HG02852 (cell line): ENCODE measurements around the gene GRK2.

Experiments used
- ATAC-seq: cut with Tn5 transposase; IDR thresholded peaks from one replicate; pipeline ENCODE4 v1.9.1; 2021; ENCODE audit warnings: mild to moderate bottlenecking, moderate library complexity; ENCODE audit not compliant: unreplicated experiment

Gene GRK2

DNA sequence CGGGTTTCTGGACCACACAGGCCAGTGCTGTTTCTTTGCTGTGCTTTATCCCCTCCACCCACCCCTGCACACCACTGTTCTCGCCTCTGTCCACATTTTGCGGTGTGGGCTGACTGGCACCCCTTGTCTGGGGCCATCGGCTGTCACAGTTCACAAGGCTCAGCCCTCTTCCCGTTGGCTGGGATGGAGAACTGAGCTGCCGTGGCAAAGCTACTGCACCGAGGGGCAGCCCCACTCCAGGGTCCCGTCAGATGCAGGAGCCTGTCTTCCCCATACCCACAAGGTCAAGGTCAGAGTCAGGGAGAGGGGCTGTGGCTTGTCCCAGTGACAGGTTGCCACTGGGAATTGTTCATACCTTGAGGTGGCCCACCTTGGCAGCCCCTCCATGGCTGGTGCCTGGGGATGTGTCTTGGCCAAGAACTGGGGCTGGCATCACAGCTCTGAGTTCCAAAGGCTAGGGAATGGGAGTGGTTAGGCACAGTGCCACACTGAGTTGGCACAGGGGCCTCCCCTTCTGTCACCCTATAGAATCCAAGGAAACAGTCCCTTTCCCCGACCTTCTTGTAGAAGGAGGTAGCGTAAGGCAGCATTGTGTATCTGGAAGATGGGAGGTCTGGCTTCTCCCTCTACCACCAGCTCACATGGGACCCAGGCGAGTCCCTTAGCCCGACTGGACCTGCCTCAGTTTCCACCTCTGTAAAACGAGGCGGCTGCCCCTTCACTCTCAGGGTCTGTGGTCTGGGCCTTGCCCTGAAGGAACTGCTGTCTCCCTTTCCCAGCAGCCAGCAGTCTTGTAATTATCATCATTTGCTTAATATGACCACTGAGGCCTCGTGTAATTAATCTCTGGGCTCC, 3.4 kb downstream of the GRK2 start:
- no peak for ATAC-seq

DNA sequence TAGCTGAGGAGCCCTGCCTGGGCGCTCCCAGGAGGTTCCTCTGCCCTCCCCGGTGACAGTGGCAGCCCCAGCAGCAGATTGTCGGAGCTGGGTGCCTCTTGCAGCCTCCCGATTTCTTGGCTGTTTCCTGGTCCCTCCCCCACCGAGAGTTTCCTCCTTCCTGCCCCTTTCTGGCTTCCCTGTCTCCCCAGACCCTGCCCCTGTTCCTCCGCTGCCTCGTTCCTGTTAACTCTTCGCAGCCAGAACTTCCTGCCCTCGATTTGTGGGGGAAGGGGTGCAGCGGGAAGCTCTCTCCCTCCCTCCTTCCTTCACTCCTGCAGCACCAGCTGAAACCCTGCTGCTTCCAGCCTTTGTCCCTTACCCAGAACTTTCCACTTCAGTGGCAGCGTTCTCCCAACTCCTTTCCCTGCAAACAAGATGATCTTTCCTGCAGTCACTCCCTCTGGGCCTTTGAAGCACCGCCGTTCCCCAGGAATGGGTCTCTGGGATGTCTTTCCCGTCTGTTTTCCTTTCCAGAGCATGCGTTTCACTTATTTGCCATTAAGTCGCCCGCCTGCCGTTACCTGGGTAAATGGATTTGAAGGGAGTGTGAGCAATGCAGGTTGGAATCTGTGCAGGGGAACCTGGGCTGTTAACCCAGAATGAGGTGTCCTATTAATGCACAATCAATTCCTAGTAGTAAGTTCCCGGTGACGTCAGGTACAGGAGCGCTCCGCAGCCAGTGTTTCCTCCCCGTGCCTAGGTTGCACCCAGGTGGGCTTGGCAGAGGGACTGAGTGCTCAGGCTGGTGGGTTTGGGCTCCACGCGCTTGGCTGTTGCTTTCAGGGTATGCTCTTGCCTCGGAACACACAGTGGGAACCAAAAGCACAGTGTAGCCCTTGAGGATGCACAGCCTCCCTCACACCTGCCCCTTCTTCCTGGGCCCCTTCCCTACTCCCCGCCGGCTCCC, 4.3 kb downstream of the GRK2 start:
- no peak for ATAC-seq

DNA sequence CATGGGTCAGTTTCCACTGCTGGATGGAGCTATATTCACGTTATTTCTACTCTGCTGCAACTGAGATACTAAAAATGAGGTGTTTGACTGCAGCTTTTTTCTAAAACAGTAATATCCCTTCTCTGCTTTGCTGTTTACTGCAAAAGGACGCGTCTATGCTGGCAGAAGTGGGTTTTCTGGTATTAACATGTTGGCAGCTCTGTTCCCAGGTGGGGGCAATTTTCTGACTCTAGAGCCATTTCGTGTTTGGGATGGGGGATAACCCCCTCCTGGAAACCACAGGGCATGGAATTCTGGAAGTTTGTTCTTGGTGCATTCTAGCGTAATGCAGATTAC, 4.9 kb downstream of the GRK2 start:
- no peak for ATAC-seq

DNA sequence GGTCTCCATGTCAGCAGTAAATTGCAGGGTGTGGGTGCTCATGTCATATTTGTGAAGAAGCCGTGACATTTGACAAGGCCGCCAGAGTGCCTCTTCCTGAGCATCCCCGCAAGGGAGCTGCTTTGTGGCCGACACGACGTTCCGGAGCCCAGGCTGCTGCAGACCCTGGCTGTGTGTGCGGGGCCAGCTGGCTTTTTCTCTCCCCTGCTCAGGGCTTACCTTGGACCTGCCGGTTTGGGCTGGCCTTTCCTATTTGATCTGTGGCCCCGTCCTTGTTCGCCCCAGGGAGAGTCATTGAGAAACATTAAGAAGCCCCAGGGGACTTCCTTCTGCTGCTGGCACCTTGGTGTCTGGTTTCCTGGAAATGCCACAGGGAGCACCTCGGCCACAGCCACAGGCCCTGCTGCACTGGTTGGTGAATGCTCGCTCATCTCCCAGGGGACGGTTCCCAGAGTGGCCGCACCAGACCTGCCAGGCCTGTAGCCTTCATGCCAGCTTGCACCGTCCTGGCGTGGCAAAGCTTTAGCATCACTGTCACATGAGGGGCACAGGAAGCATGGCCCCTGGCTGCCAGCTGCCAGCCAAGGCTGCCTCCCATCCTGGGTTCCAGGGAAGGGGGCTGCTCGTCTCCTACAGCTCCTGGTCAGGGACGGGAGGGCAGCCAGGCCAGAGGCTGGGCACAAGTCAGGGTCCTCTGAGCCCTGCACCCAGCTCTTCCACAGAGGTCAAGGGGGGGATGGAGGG, 5.4 kb downstream of the GRK2 start:
- no peak for ATAC-seq

DNA sequence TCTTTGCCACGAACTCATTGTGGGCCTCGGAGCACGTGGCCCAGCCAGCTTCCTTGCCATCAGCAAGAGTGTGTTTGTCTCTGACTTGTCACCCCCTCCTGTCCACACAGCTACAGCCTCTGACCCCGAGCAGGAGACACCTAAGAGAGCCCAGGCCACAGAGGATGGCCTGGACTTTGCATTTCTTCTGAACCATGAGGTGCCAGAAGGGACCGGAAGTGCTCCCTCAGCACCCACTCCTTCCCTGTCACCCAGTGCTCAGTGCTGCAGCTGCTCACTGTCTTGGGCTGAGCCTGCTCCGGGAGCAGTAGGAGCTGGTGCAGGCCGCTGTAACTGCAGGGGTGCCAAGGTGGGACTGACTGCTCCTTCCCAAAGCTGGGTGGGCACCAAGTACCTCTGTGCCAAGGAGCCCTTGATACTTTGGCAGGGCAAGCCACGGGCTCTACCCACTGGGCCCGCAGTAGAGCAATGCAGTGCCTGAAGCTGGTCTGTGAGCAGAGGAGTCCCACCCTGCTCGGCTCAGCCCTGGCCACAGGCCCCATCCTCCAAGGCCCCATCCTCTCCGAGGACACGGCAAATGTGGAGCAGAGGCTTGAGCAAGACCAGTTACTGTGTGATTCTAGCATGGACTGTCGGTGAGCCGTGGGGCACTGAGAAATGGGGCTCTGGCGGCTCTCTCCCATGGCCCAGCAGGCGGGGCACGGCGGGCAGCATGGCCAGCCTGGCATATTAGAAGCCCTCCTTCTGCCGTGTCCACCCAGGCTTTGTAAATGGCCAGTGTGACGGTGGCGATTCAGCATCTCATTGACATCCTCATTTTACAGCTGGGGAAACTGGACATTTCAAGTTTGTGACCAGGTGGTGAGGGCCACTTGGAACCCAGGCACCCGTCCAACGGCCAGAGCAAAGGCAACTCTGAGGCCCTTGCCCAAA, 6.3 kb downstream of the GRK2 start:
- ATAC-seq = no peak

DNA sequence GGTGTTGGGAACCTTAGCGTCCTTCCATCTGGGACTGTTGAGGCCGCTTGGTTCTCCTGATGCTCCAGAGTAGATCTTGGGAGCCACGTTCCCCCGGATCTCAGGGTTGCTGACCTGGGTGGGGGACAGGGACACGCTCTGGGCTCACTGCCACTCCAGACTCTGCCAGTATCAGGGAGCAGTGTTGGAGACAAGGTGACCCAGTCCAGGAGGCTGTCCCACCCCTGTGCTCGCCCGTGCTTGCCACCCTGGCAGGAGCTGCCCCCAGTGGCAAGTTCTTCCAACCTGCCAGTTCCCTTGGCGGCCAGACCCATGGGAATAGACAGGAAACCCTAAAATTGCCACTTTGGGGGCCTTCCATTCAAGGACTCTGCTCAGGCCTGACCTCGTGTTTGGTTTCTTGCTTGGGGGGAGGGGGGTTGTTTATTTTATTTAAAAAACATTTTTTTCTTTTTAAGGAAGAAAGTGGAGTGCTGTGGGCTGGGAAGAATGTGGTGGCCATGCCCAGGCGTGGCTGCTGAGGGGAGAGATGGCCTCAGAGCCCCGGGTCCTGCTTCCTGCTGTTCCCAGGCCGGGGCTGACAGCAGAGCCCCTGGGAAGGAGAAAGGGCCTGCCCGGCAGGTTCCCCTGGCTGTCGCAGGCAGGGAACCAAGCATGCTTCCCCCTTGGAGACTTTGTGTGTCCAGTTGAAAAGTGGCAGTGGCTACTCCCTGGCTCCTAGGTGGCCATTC, 7.2 kb downstream of the GRK2 start:
- no peak for ATAC-seq

DNA sequence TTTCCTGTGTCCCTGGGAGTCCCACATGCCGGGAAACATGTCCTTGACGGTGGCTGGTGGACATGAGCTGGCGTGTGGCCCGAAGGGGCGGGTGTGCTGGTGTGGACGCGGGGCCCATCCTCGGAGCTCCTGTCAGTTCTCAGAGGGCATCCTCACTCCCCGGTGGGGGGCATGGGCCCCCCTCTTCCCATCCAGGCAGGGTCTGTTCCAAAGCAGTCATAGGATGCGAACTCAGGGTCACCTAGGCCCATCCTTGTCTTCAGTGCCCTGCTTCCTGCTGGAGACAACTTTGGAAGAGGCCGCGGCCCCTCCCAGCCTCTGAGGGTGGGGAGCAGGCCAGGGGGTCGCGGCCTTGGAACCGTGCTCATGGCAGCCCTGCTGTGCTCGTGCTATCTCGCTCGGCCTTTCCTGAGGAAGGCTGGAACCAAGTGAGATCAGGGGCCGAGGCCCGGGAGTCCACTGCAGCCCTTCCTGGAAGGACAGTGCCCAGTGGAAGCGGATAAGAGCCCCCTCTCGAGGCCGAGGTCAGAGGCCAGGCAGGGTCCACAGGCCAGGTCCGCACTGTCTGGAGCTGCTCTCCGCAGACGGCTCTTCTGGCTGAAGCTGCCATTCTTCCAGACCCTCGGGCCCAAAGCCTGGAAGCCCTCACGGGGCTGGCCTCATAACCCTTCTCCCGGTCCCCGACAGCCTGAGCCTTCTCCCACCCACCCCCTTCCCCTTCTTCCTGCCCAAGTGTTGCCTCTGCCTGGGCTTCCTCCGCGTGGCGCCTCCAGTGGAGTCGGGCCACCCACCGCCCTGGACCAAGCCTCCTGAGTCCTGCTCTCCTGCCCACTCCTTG, 8.7 kb downstream of the GRK2 start:
- no peak for ATAC-seq

DNA sequence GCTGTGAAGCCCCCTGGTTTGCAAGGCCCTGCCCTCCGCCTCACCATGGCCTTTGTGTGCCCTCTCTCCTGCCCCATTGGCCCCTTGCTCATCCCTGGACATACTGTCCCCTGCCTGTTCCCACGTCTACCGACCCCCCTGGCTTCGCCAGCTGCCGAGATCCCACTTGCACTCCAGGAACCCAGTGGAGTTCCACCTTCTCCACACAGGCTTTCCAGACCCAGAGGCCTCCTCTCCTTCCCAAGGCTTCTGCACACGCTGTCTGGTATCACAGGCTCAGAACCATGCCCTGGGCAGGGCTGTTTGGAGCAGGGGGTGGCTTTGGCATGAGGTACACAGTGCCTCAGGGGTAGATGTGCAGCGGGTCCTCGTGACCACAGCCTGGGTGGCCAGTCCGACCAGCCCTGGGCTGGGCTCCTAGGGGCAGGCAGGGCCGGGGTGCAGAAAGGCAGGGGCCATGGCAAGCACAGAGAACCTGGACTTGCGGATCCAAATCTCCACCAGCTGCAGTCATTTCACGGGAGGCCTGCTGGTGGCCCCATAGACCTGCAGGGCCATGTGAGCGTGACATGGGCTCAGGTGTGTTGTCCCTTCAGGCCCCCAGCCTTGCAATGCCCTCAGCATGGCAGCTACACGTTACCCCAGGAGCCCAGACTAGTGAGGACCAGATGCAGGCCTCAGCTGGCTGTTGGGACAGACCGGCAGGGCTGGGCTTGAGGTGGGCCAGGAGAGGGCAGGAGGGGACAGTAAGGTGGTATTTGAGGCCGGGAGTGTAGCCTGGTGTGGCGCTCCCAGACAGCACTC, 9.5 kb downstream of the GRK2 start:
- no peak for ATAC-seq

DNA sequence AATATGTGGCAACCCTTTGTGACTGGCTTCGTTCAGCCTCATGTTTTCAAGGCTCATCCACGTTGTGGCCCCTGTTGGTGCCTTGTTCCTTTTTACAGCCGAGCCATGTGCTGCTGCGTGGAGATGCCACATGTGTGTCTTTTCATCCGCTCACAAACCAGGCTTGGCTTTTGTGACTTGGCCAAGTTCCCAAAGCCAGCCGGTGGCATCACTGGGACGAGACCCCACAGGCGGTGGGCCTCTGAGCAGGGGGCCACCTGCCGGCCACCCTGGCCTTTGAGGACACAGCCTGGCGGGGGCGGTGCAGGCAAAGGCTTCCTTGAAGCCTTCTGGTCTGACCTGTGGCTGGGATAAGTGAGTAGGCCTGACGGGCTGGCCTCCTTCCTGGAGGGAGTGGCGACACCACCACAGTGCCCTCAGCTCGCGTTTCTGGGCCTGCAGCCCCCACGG, 10.5 kb downstream of the GRK2 start:
- ATAC-seq = peak; percentile 16

DNA sequence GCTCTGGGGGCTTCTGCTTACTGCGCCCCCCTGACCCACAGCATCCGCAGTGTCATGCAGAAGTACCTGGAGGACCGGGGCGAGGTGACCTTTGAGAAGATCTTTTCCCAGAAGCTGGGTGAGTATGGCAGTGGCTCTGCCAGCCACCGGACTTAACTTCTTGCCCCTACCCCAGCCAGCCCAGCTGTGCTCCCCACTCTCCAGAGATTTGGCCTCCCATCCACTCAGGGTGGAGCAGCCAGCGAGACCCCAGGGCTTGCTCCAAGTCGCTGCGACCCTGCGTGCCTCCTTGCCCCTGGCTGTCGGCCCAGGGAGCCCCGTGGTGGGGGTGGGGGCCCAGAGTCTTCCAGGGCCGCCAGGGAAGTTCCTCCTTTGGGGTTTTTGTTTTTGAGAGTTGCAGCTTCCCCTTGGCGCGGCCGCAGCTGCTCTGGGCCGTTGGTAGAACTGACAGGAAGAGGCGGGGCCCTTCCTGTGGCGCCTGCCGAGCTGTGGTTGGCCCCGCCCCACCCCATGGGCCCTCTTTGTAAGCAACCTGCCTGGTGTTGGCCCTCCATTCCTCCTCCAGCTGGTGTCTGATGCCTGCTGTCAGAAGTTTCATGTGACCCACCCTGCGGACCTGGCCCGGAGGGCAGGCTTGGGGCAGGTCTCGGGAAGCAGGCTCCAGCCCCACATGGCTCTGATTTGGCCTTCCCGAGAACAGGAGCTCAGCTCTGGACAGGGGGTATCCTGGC, 11.1 kb downstream of the GRK2 start:
- peak; percentile 74 for ATAC-seq

DNA sequence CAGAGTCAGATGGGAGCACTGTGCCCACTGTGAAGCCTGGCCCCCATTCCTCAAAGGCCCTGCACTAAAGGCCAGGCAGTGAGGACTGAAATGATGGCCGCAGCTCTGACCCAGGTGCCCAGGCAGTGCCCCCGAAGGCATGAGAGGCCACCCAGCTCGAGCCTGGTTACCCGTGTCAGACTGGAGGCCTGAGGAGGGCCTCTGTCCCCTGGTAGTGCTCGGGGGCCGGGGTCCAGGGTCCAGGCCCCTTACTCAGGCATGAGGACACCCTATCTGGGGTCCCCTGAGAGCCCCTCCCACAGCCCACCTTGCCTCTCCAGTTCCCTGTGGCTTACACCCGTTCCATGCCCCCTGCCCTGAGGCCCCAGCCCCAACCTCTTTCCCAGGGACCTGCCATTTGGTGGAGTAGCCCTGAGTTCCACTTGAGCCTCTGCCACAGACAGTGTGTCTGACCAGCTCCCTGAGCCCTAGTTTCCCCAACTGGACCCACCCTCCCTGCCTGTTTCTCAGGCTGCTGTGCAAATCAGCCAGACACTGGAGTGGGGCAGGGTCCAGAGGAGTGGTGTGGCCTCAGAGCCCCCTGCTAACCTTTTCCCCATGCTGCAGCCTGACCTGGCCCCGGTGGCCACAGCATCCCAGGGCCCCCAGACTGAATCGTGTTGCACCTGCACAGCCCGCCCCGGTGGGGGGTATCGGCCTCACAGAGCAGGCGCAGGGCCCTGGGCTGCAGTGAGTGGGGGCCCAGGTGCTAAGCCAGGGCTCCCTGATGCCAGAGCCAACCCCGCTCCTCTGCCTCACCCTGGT, 12.1 kb downstream of the GRK2 start:
- ATAC-seq = no peak

DNA sequence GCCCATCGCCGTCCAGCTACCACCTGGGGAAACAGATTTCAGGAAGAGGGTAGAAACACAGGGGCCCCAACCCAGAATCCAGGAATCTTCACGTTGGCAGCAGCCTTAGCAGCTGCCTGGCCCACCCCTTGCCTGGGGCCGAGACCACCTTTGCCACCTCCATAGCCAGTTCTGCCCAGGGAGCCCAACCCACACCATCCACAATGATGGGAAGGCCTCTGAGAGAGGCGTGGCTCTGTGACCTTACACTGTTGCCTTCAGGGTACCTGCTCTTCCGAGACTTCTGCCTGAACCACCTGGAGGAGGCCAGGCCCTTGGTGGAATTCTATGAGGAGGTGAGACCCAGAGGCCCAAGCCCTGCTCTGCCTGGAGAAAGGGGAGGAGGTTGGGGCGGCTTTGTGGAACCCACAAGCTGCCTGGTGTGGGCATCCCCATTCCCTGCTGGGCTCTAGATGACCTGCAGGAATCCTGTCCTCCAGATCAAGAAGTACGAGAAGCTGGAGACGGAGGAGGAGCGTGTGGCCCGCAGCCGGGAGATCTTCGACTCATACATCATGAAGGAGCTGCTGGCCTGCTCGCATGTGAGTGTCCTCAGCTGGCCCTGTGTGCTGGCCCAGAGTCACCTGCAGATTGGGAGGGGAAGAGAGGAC, 12.8 kb downstream of the GRK2 start:
- no peak for ATAC-seq

DNA sequence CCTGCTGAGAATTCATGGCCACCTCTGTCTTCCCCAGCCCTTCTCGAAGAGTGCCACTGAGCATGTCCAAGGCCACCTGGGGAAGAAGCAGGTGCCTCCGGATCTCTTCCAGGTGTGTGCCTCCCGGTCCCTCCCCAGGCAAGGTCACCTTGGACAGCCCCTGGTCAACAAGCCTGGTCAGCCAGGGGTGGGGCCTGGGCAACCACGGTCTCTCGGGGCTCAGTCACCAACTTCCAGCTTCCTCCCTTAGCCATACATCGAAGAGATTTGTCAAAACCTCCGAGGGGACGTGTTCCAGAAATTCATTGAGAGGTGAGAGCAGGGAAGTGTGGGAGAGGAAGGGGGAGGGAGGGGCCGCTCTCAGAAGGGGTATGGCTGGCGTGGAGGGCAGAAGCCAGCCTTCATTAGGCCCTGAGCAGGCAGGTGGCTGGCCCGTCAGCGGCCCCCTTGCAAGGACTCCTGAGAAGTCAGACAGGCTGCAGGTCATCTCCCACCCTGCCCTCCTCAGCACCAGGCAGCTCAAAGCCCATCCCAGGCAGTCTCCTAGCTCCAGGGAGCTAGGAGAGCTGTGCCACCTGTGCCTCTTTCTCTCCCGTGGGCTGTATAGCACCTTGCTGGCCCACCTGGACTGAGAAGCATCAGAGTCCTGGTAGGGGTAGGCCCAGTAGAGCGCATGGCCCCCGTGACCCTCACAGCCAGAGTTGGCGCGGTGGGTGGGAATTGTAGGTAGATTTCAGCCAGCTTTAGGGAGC, 13.5 kb downstream of the GRK2 start:
- no peak for ATAC-seq

DNA sequence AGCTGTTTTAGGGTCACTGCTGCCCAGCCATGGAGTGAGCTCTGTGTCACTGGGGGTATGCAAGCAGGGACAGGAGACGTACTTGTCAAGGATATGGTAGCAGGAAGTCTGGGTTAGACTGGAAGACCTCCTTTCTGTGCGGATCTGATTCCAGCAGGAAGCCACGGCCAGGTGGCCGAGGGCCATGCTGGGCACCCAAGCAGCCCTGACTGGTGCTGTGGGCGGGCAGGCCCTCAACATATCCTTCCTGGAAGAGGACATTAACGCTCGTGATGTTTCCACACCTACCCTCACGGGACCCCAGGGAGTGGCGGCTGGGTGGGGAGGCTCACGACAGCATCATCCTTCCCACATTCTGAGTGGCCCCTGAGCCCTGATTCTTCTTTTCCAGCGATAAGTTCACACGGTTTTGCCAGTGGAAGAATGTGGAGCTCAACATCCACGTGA, 14.1 kb downstream of the GRK2 start:
- ATAC-seq = no peak
